Keratinocyte (primary cell): ENCODE results near the gene DBR1. TPM values are rescaled to one million over a fixed set of nuclear protein-coding genes. Genes with fewer than 3 reads are reported as not detected.

Experiments used
- DNase-seq: peaks from one replicate; pipeline ENCODE4 v3.0.0-alpha.2; 2011; ENCODE audit warnings: low read depth, missing footprints, low spot score
- FAIRE-seq: peaks from 2 replicates; lab custom pipeline; 2011; peaks lifted over from hg19 to GRCh38; lab: Jason Lieb, UNC
- H2AFZ ChIP-seq: 2 replicates; pipeline ENCODE4 v1.6.0; 2012; ENCODE audit warnings: low read length, control low read depth, inconsistent platforms; ENCODE audit not compliant: control insufficient read depth
- H3K27ac ChIP-seq: 2 replicates; pipeline ENCODE4 v1.5.1; 2011; ENCODE audit warnings: low read length; ENCODE audit not compliant: control insufficient read depth, insufficient read depth
- H3K27me3 ChIP-seq: 3 replicates; pipeline ENCODE4 v1.6.0; 2011; ENCODE audit warnings: low read length; ENCODE audit not compliant: control insufficient read depth, insufficient read depth; ENCODE audit errors: extremely low read depth
- H3K36me3 ChIP-seq, 2 experiments: 2 replicates in 1 of 2; 3 replicates in 1 of 2; pipeline ENCODE4 v1.5.1; 2011; ENCODE audit warnings: low read length in 2 of 2, mild to moderate bottlenecking in 1 of 2; ENCODE audit not compliant: control insufficient read depth in 2 of 2, insufficient read depth in 2 of 2; ENCODE audit errors: extremely low read depth in 1 of 2
- H3K4me1 ChIP-seq: 3 replicates; pipeline ENCODE4 v1.5.1; 2011; ENCODE audit warnings: low read length; ENCODE audit not compliant: control insufficient read depth, insufficient read depth; ENCODE audit errors: extremely low read depth
- H3K4me2 ChIP-seq: 3 replicates; pipeline ENCODE4 v1.6.0; 2011; ENCODE audit warnings: low read depth, low read length; ENCODE audit not compliant: control insufficient read depth, insufficient read depth; ENCODE audit errors: extremely low read depth
- H3K4me3 ChIP-seq, 3 experiments: fragments of 200-600 bp in 1 of 3; sonication (generic) in 1 of 3; 2 replicates in 2 of 3; 3 replicates in 1 of 3; pipeline ENCODE4 v1.5.1; 2011 to 2016; ENCODE audit warnings: low read length in 3 of 3, mild to moderate bottlenecking in 3 of 3, control low read depth in 2 of 3, inconsistent platforms in 1 of 3, low read depth in 1 of 3, mixed read lengths in 1 of 3, mixed run types in 1 of 3, moderate library complexity in 1 of 3; ENCODE audit not compliant: control insufficient read depth in 2 of 3, insufficient read depth in 2 of 3; ENCODE audit errors: extremely low read depth in 1 of 3
- H3K79me2 ChIP-seq: 2 replicates; pipeline ENCODE4 v1.6.0; 2012; ENCODE audit warnings: low read length; ENCODE audit not compliant: control insufficient read depth, insufficient read depth
- H3K9ac ChIP-seq: 3 replicates; pipeline ENCODE4 v1.6.0; 2011; ENCODE audit warnings: low read length; ENCODE audit not compliant: control insufficient read depth, insufficient read depth; ENCODE audit errors: extremely low read depth
- H3K9me1 ChIP-seq: 3 replicates; pipeline ENCODE4 v1.6.0; 2011; ENCODE audit warnings: low read length; ENCODE audit not compliant: control insufficient read depth, insufficient read depth; ENCODE audit errors: extremely low read depth
- H3K9me3 ChIP-seq: 2 replicates; pipeline ENCODE4 v1.5.1; 2012; ENCODE audit warnings: low read depth, low read length; ENCODE audit not compliant: control insufficient read depth
- H4K20me1 ChIP-seq: 3 replicates; pipeline ENCODE4 v1.6.0; 2011; ENCODE audit warnings: low read length; ENCODE audit not compliant: control insufficient read depth, insufficient read depth; ENCODE audit errors: extremely low read depth
- EZH2 ChIP-seq: IDR thresholded peaks from one replicate; pipeline ENCODE4 v1.6.1; 2012; ENCODE audit warnings: inconsistent platforms, mild to moderate bottlenecking, low read length, moderate library complexity
- dilution Hi-C: fragments of 300-500 bp; cut with MboI; formaldehyde crosslinking; loops from one replicate; pipeline ENCODE4 v1.7.0; 2020; ENCODE audit warnings: low sequenced_read_pairs; ENCODE audit not compliant: extremely low pct_ligation_motif_present
- polyA plus RNA-seq, 5 experiments: library from polyadenylated mRNA; depleted of rRNA in 3 of 5; stranded (reverse) in 3 of 5; stranded (forward) in 1 of 5; unstranded in 1 of 5; fragments of >200 nt; gene quantifications; 1 replicate in 1 of 5; 2 replicates in 3 of 5; 3 replicates in 1 of 5; pipeline versions ENCODE4 v1.2.1 to v1.2.3, GENCODE V29; 2011 to 2012; ENCODE audit warnings: missing spikeins in 2 of 5, low read depth in 1 of 5, low replicate concordance in 1 of 5
- TF ChIP-seq, protein P1 (sequence below), 3 experiments: IDR thresholded peaks in 1 of 3; conservative IDR thresholded peaks in 1 of 3; optimal IDR thresholded peaks in 1 of 3; 2 replicates in 2 of 3; 3 replicates in 1 of 3; pipeline versions ENCODE3 to v1.5.1; 2011; ENCODE audit warnings: low read length in 3 of 3, mild to moderate bottlenecking in 3 of 3, moderate library complexity in 2 of 3, control low read depth in 1 of 3, inconsistent platforms in 1 of 3; ENCODE audit not compliant: insufficient read depth in 2 of 3; ENCODE audit errors: extremely low read depth in 1 of 3

The DBR1 gene
- polyA plus RNA-seq, 1 donor (not counting 4 experiments of a cell fraction or from before 2014, with no cell fraction given): 16.2 TPM

DNA sequence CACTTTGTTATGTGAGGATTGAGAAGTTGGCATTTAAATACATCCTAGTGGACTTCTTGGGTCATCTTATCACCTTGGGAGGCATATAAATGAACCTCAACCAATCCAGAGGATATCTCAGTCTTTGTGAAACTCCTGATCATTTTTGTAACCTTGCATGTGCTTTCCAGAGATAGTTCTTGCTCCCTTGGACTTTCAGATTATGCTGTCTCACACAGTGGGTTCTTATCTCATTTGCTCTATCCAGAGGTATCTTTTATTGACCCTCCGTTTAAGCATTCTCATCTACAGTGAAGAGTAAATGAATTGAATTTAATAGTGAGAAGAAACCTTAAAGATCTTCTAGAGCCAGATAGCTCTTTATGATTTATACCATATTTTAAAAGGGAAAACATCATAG, 22.8 kb upstream of the DBR1 start:
- dilution Hi-C loops: no loop called here
- H3K27me3 ChIP-seq: no peaks in the 10 kb centered on the region
- FAIRE-seq: no peak

GRCh38 chr3:138197058-138197457, 22.3 kb upstream of the DBR1 start:
- no peaks in the 10 kb centered on the region for H3K36me3 ChIP-seq
- H3K27ac ChIP-seq: no peak overlapping the region
- DNase-seq: no peak
- H3K9me1 ChIP-seq: peaks cover 3% of the 10 kb centered on the region
- H3K27me3 ChIP-seq: no peaks in the 10 kb centered on the region
- peaks cover 17% of the 10 kb centered on the region for H3K4me1 ChIP-seq
- H3K4me3 ChIP-seq: no peak overlapping the region
- dilution Hi-C loops: no loop called here
- H3K79me2 ChIP-seq: peaks cover 88% of the 10 kb centered on the region
- no peak overlapping the region for H2AFZ ChIP-seq
- peaks cover 21% of the 10 kb centered on the region for H4K20me1 ChIP-seq
- no peak for TF ChIP-seq EZH2
- TF ChIP-seq, protein P1, sequence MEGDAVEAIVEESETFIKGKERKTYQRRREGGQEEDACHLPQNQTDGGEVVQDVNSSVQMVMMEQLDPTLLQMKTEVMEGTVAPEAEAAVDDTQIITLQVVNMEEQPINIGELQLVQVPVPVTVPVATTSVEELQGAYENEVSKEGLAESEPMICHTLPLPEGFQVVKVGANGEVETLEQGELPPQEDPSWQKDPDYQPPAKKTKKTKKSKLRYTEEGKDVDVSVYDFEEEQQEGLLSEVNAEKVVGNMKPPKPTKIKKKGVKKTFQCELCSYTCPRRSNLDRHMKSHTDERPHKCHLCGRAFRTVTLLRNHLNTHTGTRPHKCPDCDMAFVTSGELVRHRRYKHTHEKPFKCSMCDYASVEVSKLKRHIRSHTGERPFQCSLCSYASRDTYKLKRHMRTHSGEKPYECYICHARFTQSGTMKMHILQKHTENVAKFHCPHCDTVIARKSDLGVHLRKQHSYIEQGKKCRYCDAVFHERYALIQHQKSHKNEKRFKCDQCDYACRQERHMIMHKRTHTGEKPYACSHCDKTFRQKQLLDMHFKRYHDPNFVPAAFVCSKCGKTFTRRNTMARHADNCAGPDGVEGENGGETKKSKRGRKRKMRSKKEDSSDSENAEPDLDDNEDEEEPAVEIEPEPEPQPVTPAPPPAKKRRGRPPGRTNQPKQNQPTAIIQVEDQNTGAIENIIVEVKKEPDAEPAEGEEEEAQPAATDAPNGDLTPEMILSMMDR (optimal IDR thresholded peaks at IDR 0.05 in 1 of 3, IDR thresholded peaks at IDR 0.05 in 1 of 3, conservative IDR thresholded peaks at IDR 0.05 in 1 of 3; ENCODE audit: extremely low read depth in 1 of 3, insufficient read depth in 2 of 3, low read length in 3 of 3): no peak
- H3K9ac ChIP-seq: no peak overlapping the region
- H3K9me3 ChIP-seq: no peaks in the 10 kb centered on the region
- FAIRE-seq: peak; percentile 67
- H3K4me2 ChIP-seq: no peak overlapping the region

More for the DNA sequence above, 22.8 kb upstream of the DBR1 start:
- no peak overlapping the region for H3K4me3 ChIP-seq
- no peak overlapping the region for H3K4me2 ChIP-seq
- H3K9me3 ChIP-seq: no peaks in the 10 kb centered on the region
- no peak overlapping the region for H3K27ac ChIP-seq
- TF ChIP-seq, protein P1 (optimal IDR thresholded peaks at IDR 0.05 in 1 of 3, IDR thresholded peaks at IDR 0.05 in 1 of 3, conservative IDR thresholded peaks at IDR 0.05 in 1 of 3; ENCODE audit: extremely low read depth in 1 of 3, insufficient read depth in 2 of 3, low read length in 3 of 3): no peak
- TF ChIP-seq EZH2: no peak
- DNase-seq: no peak
- H3K9ac ChIP-seq: no peak overlapping the region
- peaks cover 21% of the 10 kb centered on the region for H4K20me1 ChIP-seq
- H3K4me1 ChIP-seq: peaks cover 17% of the 10 kb centered on the region
- H3K9me1 ChIP-seq: peaks cover 3% of the 10 kb centered on the region
- H2AFZ ChIP-seq: no peak overlapping the region
- H3K36me3 ChIP-seq: no peaks in the 10 kb centered on the region
- H3K79me2 ChIP-seq: peaks cover 88% of the 10 kb centered on the region
